HepG2 (cell line): ENCODE measurements around the gene COPS6. TPM values are rescaled to one million over a fixed set of nuclear protein-coding genes. Genes with fewer than 3 reads are reported as not detected.

Source experiments
- HNRNPL ChIP-seq: fragments of 200-400 bp; formaldehyde crosslinking; IDR thresholded peaks from 2 replicates; pipeline ENCODE4 v1.6.1; 2017; ENCODE audit warnings: mild to moderate bottlenecking, low read depth, low read length
- MED1 ChIP-seq: sonication (generic); formaldehyde crosslinking; IDR thresholded peaks from 2 replicates; pipeline ENCODE4 v1.4.0; 2020; ENCODE audit warnings: missing genetic modification reagents
- MLLT10 ChIP-seq: sonication (generic); formaldehyde crosslinking; IDR thresholded peaks from 2 replicates; pipeline ENCODE4 v1.4.0; 2020; ENCODE audit warnings: missing genetic modification reagents
- PHF8 ChIP-seq: sonication (generic); formaldehyde crosslinking; IDR thresholded peaks from 2 replicates; pipeline ENCODE4 v1.5.0; 2020; ENCODE audit warnings: missing genetic modification reagents
- SMARCE1 ChIP-seq: fragments of 450-650 bp; IDR thresholded peaks from 2 replicates; pipeline ENCODE4 v1.6.1; 2017; ENCODE audit warnings: borderline replicate concordance
- TRAFD1 ChIP-seq: sonication (generic); formaldehyde crosslinking; IDR thresholded peaks from 2 replicates; pipeline ENCODE4 v1.5.1; 2020; ENCODE audit warnings: missing genetic modification reagents, mild to moderate bottlenecking, borderline replicate concordance
- ZFP37 ChIP-seq: sonication (generic); formaldehyde crosslinking; IDR thresholded peaks from 2 replicates; pipeline ENCODE4 v1.4.0; 2020; ENCODE audit warnings: missing genetic modification reagents, borderline replicate concordance
- ZGPAT ChIP-seq: IDR thresholded peaks from 2 replicates; pipeline ENCODE4 v1.6.1; 2016; ENCODE audit warnings: mild to moderate bottlenecking
- ZMYM4 ChIP-seq: sonication (generic); formaldehyde crosslinking; IDR thresholded peaks from 2 replicates; pipeline ENCODE4 v1.8.1; 2023; ENCODE audit warnings: mild to moderate bottlenecking, missing genetic modification reagents
- ZNF646 ChIP-seq: sonication (generic); formaldehyde crosslinking; IDR thresholded peaks from 2 replicates; pipeline ENCODE4 v1.9.0; 2021; ENCODE audit warnings: mild to moderate bottlenecking, missing genetic modification reagents
- polyA plus RNA-seq, 8 experiments: library from polyadenylated mRNA; depleted of rRNA in 3 of 8; stranded (reverse) in 7 of 8; unstranded in 1 of 8; fragments of >200 nt; fragmentation: Illumina TruSeq in 4 of 8; extraction: Trizol in 4 of 8; gene quantifications; 2 replicates each; pipeline versions ENCODE4 v1.2.1 to v1.2.3, GENCODE V29; 2011 to 2016; ENCODE audit warnings: low read depth in 4 of 8, missing spikeins in 1 of 8, mixed read lengths in 1 of 8; ENCODE audit not compliant: insufficient read depth in 1 of 8
- total RNA-seq, 5 experiments: library from RNA; depleted of rRNA; stranded (reverse); fragments of >200 nt; fragmentation: Illumina TruSeq; extraction: Trizol; gene quantifications; 2 replicates each; pipeline ENCODE4 v1.2.3, GENCODE V29; 2016; ENCODE audit warnings: low read depth in 1 of 5
- TF ChIP-seq, protein P1 (sequence below): sonication (generic); formaldehyde crosslinking; IDR thresholded peaks from 2 replicates; pipeline ENCODE4 v1.4.0; 2020; ENCODE audit warnings: missing genetic modification reagents
- TF ChIP-seq, protein P2 (sequence below): IDR thresholded peaks from 2 replicates; pipeline ENCODE4 v1.6.1; 2012; ENCODE audit warnings: low read length, improper control_type of control experiment

Gene COPS6
- total and polyA plus RNA-seq, 2 of the 13 experiments (the other 11 are each of a cell fraction or from before 2014, with no cell fraction given), result 33.4 to 117 TPM

DNA sequence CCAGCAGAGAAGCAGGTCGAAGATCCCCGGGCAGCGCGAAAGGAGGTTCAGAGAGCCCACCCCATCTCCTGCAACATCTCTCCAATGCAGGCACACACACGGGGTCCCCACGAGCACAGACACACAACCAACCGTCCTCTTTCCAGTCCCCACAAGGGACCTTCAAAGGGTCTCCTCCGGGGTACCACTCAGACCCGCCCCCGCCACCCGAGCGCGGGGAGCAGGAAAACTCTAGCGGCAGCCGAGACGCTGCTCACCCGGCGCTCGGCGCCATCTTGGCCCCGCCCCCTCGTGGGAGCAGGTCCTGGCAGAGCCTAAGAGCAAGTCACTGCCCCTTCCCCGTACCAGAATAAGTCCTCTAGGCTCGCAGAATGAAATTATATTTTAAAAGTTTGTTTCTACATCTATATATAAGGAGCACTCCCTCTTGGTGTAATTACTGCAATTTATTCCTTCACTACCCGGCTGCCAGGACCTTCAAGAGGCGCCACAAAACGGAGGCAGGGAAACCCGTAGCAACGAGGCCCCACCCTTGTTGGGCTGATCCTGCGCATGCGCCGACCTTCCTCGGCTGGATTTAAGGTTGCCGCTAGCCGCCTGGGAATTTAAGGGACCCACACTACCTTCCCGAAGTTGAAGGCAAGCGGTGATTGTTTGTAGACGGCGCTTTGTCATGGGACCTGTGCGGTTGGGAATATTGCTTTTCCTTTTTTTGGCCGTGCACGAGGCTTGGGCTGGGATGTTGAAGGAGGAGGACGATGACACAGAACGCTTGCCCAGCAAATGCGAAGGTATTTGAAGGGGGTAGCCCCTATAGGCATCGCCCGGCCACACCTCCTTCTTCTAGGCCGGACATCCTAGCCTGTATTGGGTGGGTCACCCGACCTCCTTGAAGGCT lies 30.6 kb downstream of the COPS6 start, which contains the start of the genes CNPY4 and TAF6 (continued):
- TF ChIP-seq TRAFD1 (CRISPR knock-in tag) (no peak), SMARCE1 (no peak), HNRNPL (no peak), PHF8 (CRISPR knock-in tag) (peak; percentile 83), MLLT10 (CRISPR knock-in tag) (no peak), ZGPAT (peak; percentile 67), ZNF646 (CRISPR knock-in tag) (no peak), ZFP37 (CRISPR knock-in tag) (peak; percentile 39; the same call in 1 of the 2 replicates), ZMYM4 (no peak; the same call in 1 of the 2 replicates), MED1 (CRISPR knock-in tag) (peak; percentile 55)
- TF ChIP-seq, protein P1, sequence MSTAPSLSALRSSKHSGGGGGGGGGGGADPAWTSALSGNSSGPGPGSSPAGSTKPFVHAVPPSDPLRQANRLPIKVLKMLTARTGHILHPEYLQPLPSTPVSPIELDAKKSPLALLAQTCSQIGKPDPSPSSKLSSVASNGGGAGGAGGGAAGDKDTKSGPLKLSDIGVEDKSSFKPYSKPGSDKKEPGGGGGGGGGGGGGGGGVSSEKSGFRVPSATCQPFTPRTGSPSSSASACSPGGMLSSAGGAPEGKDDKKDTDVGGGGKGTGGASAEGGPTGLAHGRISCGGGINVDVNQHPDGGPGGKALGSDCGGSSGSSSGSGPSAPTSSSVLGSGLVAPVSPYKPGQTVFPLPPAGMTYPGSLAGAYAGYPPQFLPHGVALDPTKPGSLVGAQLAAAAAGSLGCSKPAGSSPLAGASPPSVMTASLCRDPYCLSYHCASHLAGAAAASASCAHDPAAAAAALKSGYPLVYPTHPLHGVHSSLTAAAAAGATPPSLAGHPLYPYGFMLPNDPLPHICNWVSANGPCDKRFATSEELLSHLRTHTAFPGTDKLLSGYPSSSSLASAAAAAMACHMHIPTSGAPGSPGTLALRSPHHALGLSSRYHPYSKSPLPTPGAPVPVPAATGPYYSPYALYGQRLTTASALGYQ (CRISPR knock-in tag), result peak; percentile 73; the same call in 1 of the 2 replicates
- TF ChIP-seq, protein P2, sequence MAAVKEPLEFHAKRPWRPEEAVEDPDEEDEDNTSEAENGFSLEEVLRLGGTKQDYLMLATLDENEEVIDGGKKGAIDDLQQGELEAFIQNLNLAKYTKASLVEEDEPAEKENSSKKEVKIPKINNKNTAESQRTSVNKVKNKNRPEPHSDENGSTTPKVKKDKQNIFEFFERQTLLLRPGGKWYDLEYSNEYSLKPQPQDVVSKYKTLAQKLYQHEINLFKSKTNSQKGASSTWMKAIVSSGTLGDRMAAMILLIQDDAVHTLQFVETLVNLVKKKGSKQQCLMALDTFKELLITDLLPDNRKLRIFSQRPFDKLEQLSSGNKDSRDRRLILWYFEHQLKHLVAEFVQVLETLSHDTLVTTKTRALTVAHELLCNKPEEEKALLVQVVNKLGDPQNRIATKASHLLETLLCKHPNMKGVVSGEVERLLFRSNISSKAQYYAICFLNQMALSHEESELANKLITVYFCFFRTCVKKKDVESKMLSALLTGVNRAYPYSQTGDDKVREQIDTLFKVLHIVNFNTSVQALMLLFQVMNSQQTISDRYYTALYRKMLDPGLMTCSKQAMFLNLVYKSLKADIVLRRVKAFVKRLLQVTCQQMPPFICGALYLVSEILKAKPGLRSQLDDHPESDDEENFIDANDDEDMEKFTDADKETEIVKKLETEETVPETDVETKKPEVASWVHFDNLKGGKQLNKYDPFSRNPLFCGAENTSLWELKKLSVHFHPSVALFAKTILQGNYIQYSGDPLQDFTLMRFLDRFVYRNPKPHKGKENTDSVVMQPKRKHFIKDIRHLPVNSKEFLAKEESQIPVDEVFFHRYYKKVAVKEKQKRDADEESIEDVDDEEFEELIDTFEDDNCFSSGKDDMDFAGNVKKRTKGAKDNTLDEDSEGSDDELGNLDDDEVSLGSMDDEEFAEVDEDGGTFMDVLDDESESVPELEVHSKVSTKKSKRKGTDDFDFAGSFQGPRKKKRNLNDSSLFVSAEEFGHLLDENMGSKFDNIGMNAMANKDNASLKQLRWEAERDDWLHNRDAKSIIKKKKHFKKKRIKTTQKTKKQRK, result no peak
